Kidney (tissue), 14 donors: ENCODE data around the gene BRD2. TPM values are rescaled to one million over a fixed set of nuclear protein-coding genes. Genes with fewer than 3 reads are reported as not detected.

Experiments
- DNase-seq, 5 donors: peaks; one replicate each; pipeline ENCODE4 v3.0.0-alpha.2; 2013 to 2020
- FAIRE-seq: peaks from 2 replicates; lab custom pipeline; 2012; peaks lifted over from hg19 to GRCh38; lab: Jason Lieb, UNC
- H3K27ac ChIP-seq, 2 donors: one replicate each; pipeline ENCODE4 v1.7.0; 2013; ENCODE audit warnings: low read depth in 2 of 2, low read length in 2 of 2, inconsistent platforms in 1 of 2
- H3K27me3 ChIP-seq: one replicate; pipeline ENCODE4 v1.7.1; 2013; ENCODE audit warnings: low read length, inconsistent platforms; ENCODE audit not compliant: control insufficient read depth, insufficient read depth
- H3K36me3 ChIP-seq, 3 donors: one replicate each; pipeline versions ENCODE4 v1.7.0 to v1.7.1; 2013; ENCODE audit warnings: low read length in 3 of 3, control low read depth in 1 of 3, inconsistent platforms in 1 of 3; ENCODE audit not compliant: insufficient read depth in 3 of 3, control insufficient read depth in 2 of 3
- H3K4me1 ChIP-seq, 3 donors: one replicate each; pipeline versions ENCODE4 v1.7.0 to v1.7.1; 2013; ENCODE audit warnings: low read length in 3 of 3, inconsistent platforms in 1 of 3, low read depth in 1 of 3; ENCODE audit not compliant: control insufficient read depth in 2 of 3, insufficient read depth in 2 of 3
- H3K4me3 ChIP-seq, 3 donors: one replicate each; pipeline versions ENCODE4 v1.7.0 to v1.8.1; 2013; ENCODE audit warnings: low read length in 3 of 3, control low read depth in 1 of 3, inconsistent platforms in 1 of 3
- H3K9ac ChIP-seq, 3 donors: one replicate each; pipeline versions ENCODE4 v1.7.0 to v1.7.1; 2013; ENCODE audit warnings: low read length in 3 of 3, control low read depth in 1 of 3, inconsistent platforms in 1 of 3
- H3K9me3 ChIP-seq, 3 donors: one replicate each; pipeline versions ENCODE4 v1.7.0 to v1.7.1; 2013; ENCODE audit warnings: low read length in 3 of 3, control low read depth in 1 of 3, inconsistent platforms in 1 of 3; ENCODE audit not compliant: control insufficient read depth in 2 of 3, insufficient read depth in 1 of 3
- intact Hi-C: fragments of 100-400 bp; cut with DNase I; formaldehyde crosslinking; loops from one replicate; pipeline ENCODE4 v1.11.1; 2022
- polyA plus RNA-seq: library from polyadenylated mRNA; stranded (reverse); fragments of 350-450 nt; fragmentation: Illumina TruSeq; extraction: RNeasy Lipid Tissue Mini Kit (QIAGEN cat#74804); gene quantifications from one replicate; pipeline ENCODE4 v1.2.3, GENCODE V29; 2014; ENCODE audit warnings: low read depth, low replicate concordance; ENCODE audit not compliant: insufficient read depth
- total RNA-seq: library from RNA; stranded (reverse); fragmentation: NEBNext Ultra II Directional; extraction: Animal tissue kit (Norgen Biotek cat#: 25700); gene quantifications from one replicate; pipeline ENCODE4 v1.2.1, GENCODE V29; 2021
- TF ChIP-seq, protein P1 (sequence below): IDR thresholded peaks from 3 replicates; pipeline ENCODE4 v1.5.1; 2012; ENCODE audit warnings: mild to moderate bottlenecking, moderate library complexity, borderline replicate concordance; ENCODE audit not compliant: insufficient read depth; ENCODE audit errors: extremely low read depth
- donor health status: control.
- donor health status: control.
- donor health status: control.
- donor health status: control.
- donor health status: control.
- donor health status: DM: yes; HTN: yes; CAD: no.
- donor health status: Normal renal cell carcinoma (clear cell type).

BRD2 gene
- total and polyA plus RNA-seq, 2 donors from 2014 or later = 73.9 to 184 TPM

DNA sequence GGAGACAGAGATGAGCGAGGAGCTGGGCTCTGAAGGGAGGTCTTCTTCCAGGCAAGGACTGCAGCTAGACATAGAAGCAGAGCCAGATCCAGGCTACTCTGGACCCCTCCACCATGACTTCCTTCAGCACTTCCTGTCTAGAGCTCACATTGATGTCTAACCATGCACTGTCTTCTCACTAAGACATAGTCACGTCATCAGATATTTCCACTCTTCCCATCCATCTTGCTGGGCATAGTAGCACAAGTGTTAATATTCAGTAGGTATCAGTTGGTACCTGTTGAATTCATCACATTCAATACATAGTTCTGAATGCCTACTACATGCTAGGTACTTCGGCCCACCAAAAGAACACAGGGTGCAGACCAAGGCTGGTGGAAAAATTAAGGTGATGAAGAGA is 18.4 kb upstream of the BRD2 start:
- no peaks in the 10 kb centered on the region for H3K27me3 ChIP-seq
- H3K36me3 ChIP-seq = no peaks in the 10 kb centered on the region
- H3K9ac ChIP-seq = no peak overlapping the region
- peaks cover 2 to 7% (median 4%) of the 10 kb centered on the region in 3 donors for H3K4me1 ChIP-seq
- H3K9me3 ChIP-seq = no peaks in the 10 kb centered on the region
- intact Hi-C loops = no loop called here
- H3K27ac ChIP-seq = no peak overlapping the region
- FAIRE-seq (no peak), DNase-seq (no peak)
- no peak overlapping the region for H3K4me3 ChIP-seq
- TF ChIP-seq, protein P1, sequence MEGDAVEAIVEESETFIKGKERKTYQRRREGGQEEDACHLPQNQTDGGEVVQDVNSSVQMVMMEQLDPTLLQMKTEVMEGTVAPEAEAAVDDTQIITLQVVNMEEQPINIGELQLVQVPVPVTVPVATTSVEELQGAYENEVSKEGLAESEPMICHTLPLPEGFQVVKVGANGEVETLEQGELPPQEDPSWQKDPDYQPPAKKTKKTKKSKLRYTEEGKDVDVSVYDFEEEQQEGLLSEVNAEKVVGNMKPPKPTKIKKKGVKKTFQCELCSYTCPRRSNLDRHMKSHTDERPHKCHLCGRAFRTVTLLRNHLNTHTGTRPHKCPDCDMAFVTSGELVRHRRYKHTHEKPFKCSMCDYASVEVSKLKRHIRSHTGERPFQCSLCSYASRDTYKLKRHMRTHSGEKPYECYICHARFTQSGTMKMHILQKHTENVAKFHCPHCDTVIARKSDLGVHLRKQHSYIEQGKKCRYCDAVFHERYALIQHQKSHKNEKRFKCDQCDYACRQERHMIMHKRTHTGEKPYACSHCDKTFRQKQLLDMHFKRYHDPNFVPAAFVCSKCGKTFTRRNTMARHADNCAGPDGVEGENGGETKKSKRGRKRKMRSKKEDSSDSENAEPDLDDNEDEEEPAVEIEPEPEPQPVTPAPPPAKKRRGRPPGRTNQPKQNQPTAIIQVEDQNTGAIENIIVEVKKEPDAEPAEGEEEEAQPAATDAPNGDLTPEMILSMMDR = no peak

- FAIRE-seq = no peak
- Histone ChIP-seq H3K9ac (no peak overlapping the region), H3K4me1 (peaks cover 2 to 7% (median 4%) of the 10 kb centered on the region in 3 donors), H3K36me3 (no peaks in the 10 kb centered on the region), H3K27me3 (no peaks in the 10 kb centered on the region), H3K9me3 (no peaks in the 10 kb centered on the region), H3K27ac (no peak overlapping the region), H3K4me3 (no peak overlapping the region)
- DNase-seq = no peak
- intact Hi-C loops = no loop called here
- TF ChIP-seq, protein P1 = no peak
Measured at GRCh38 chr6:32950449-32950848, 17.9 kb upstream of the BRD2 start.

DNA sequence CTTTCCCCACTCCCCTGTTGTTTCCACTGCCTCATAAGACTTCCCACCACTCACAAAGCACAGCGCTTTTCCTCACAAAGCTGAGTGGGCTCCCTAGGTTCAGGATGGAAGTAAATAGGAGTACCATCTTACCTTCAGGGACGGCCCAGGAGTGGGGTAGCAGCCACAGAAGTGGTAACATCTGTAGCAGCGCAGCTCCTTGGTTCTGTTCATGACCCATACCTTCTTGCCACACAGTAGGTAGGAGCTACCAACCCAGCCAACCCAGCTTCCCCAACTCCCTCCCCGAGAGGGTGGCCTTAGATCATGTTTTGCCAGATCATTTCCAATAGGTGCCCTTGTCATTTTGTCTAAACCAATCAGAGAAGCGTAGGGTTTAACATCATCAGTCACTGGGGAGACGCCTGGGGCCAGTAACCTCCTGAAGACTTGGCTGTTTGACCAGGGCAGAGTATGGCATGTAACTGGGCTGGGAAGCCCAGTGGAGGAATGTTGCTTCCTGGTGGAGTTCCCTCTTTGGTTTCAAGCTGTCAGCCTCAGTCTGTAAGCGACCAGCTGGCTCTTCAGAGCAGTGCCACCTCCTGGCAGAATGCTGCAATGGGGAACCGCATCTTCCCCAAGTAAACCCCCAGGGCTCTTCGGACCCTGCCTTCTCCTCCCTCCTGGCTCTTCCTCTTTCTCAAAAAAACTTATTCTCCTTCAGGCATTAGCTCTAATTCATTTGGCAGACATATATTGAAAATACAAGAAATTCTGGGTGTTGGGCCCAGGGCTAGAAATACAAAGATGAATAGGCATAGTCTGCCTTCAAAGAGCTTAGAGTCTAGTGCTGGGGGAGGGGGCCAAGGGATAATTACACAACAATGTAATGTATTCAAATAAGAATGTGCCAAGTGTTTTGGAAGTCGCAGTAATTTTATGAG is 15.3 kb upstream of the BRD2 start, which contains the start of gene HLA-DMA:
Gene HLA-DMA, minus strand, starts transcription at position 281 of the 923 bp plus-strand sequence. Its CDS starts 61 bp downstream, at position 220.
- Histone ChIP-seq H3K36me3 (no peaks in the 10 kb centered on the region), H3K9me3 (no peaks in the 10 kb centered on the region), H3K4me1 (peaks cover 0 to 7% (median 4%) of the 10 kb centered on the region in 3 donors), H3K4me3 (peak within 1 kb of the TSS; percentile 31 to 61 (median 58)), H3K9ac (peak within 1 kb of the TSS in 2 of 3 donors; percentile 30 to 55), H3K27ac (peak within 1 kb of the TSS; percentile 75 to 85), H3K27me3 (no peaks in the 10 kb centered on the region)
- intact Hi-C loops = no loop called here
- FAIRE-seq = peak; percentile 99
- TF ChIP-seq, protein P1 = peak; percentile 76
- peak; percentile 67 to 92 (median 83) for DNase-seq
